ENCODE results near the gene ZNF649.
A peak's percentile ranks its signal among the peaks of the same experiment; 100 is the strongest.
"Not testable (repeated sequence)": the region's sequence is repeated elsewhere in the genome, so short reads cannot be mapped to it uniquely, and the experiment has no call there.

ZNF649 gene

DNA sequence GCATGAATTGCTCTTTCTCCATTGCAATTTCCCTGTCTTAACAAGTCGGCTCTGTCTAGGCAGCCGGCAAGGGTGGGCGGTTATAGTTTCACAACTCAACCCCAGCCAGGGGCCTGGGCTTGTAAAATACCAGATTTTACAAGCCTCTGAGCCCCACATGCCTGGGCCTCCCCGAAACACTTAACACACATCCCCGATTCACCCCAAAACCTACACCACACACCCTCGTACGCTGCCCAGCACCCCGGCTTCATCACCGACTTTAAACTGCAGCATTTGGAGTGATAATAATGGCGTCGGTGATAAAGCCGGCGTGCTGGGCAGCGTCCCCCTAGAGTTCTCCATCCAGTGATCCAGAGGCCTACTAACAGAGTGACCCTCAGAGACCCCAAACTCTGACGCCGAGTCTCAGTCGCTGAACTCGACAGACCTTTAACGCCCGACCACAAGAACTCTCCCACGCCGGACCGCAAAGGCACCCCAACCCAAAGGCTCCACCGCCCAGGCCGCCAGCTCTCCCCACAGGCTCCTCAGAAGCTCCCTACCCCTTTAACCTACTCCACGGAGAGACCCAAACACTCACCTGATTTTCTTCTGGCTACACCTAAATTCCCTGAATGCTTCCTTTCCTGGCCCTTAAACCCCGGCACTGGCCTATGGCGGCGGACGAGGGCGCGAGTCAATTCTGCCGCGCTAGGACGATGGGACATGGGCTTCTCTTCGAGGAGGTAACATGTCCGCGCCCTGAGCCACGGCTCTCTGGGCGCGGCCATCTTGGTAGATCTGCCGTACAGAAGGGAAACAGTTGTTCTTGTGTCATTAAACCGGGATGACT lies at the start of gene ZNF649:
TSS of gene ZNF649 (minus strand) at position 687 of the 835 bp plus-strand sequence. CDS start 4,910 bp downstream, outside the sequence.
- DNase-seq (ENCODE audit: low spot score) = peak; percentile 94

DNA sequence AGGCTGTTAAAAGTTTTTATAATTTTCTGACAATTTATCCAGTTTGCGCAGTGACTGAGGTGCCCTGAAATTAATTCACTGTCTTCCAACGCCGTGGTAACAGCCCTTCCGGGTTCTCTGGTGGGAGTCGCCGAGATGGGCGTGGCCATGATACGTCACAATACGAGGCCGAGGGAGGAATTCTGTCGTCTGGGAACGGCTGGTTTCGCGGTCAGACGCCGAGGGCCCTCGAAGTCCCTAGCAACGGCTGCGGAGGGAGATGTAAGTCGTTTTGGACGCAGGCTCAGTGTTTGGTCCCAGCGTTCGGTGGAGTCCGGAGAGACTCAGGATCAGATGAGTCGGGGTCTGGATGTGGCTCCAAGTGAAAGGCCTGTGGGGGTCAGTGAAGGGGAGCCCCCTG lies 44.2 kb upstream of the ZNF649 start:
- DNase-seq (ENCODE audit: low spot score) = peak; percentile 43

DNA sequence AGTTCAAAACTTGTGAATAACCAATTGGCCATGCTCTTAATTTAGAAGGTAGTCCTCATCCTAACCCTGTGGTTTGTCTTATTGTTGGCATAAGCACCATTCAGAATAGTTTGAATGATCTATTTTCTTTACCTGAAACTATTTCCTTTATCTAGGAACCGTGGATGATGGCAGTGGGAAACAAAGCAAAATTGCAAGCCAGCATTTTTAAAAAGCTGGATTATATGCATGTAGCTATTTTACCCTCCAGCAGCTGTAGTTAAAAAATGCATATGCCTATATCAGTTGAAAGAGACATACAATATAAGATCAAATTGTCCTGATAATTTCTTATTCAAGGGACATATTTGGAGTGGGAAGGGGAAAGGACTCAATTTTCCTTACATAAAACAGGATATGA lies 41.8 kb upstream of the ZNF649 start:
- no peak for DNase-seq (ENCODE audit: low spot score)

DNA sequence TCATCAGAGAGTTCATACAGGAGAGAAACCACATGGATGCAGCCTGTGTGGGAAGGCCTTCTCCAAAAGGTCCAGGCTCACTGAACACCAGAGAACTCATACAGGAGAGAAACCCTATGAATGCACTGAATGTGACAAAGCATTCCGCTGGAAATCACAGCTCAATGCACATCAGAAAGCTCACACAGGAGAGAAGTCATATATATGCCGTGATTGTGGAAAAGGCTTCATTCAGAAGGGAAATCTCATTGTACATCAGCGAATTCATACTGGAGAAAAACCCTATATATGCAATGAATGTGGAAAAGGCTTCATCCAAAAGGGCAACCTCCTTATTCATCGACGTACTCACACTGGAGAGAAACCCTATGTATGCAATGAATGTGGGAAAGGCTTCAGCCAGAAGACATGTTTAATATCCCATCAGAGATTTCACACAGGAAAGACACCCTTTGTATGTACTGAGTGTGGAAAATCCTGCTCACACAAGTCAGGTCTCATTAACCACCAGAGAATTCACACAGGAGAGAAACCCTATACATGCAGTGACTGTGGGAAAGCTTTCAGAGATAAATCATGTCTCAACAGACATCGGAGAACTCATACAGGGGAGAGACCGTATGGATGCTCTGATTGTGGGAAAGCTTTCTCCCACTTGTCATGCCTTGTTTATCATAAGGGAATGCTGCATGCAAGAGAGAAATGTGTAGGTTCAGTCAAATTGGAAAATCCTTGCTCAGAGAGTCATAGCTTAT lies 40.2 kb upstream of the ZNF649 start:
- DNase-seq (ENCODE audit: low spot score) = no peak

DNA sequence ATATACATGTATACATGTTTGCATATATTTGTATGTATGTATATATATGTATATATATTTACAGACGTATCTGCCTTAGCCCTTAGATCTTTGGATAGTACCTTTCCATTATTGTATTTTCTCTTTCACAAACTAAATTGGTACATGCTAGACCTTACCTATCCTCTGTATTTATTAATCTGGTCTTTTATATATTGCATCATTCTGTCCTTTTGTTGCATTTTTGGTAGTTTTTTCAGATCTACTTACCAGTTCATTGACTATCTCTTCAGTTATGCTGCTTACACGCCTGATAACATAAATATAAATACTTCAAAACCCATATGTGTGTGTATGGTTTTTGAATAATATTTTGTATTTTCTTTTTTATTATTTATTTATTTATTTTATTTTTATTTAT lies 34.1 kb upstream of the ZNF649 start:
- no peak for DNase-seq (ENCODE audit: low spot score)

DNA sequence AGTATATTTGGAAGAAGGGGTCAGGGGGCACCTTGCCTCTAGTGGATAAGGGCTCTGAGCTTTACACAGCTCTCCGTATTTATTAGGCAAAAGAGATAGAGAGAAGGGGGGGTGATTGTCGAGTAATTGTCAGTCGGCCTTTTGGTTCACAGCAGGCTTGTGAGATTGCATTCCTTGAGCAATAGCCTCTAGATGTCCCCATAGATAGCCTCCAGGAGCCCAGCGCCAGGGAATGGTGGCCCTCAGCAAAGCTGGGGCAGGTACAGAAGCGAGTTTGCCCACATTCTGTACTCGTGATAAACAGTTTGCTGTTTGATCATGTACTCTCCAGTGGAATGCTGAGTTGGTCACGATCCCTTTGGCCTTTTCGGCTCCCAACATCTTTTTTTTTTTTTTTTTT lies 27.1 kb upstream of the ZNF649 start:
- DNase-seq (ENCODE audit: low spot score) = no peak

DNA sequence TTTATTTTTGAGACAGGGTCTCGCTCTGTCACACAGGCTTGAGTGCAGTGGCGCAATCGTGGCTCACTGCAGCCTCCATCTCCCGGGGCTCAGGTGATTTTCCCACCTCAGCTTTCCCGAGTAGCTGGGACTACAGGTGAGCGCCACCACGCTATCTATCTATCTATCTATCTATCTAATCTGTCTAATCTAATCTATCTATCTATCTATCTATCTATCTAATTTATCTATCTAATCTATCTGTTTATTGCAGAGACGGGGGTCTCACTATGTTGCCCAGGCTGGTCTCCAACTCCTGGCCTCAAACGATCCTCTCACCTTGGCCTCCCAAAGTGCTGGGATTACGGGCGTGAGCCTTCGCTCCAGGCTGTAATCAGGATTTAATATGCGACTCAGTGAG lies 23.0 kb upstream of the ZNF649 start:
- DNase-seq (ENCODE audit: low spot score) = no peak

DNA sequence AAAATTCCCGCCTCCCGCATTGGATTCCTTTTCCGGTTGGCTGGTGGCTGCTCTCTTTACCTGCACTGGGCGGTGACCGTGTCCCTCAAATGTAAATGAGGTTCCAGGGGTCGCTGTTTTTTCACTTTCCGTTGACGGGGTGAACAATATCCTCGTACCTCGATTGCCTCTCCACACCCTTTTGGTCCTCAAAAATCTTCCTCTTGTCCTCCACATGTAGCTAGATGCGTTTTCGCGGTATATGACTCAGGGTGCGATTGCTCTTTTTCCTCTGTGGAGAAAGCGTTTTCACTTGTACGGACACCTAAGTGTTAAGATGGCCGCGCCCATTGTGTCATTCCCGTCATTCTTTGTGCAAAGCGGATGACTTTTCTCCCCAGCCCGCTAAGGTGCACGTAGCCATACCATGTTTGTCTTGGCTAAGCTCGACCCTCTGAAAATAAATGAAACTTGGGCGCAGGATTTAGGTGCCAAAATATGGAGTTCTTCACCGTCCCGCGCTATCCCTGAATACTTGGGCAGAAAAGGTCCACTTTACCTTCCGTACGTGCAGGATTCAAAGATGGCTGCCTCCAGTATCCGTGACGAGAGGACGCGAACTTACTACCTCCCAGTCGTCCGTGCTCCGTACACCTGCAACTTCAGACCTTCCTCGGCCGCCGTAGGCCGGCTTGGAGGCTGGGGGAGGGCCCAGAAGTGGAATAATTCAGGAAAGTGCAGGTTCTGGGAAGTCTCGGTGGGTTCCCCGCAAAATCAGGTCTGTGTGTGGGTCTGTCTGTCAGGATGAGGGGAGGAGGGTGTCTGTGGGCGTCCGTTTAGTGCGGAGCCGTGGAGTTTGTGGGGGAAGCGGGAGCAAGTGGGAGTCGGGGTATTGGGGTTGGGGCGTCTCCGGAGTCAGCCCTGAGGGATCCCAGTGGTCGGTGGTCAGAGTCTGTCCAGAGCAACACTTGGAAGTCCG lies 22.2 kb upstream of the ZNF649 start, which contains the start of gene ZNF613:
TSS of gene ZNF613 (plus strand) at position 689 of the 958 bp plus-strand sequence. CDS start 8,749 bp downstream, outside the sequence.
- peak; percentile 90 for DNase-seq (ENCODE audit: low spot score)

DNA sequence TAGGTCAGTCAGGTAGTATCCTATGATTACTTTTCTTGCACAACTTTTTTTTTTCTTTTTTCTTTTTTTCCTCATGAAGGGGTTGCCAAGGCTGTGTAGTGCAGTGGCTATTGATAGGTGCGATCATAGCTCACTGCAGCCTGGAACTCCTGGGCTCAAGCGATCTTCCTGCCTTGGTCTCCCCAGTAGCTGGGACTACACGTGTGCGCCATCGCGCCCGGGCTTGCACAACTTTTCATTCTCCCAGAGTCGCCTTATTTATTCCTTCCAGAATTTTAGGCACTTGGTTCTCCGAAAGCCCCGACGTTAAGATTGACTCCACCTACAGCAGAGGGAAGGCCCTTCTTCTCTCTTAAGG lies 21.6 kb upstream of the ZNF649 start:
- DNase-seq (ENCODE audit: low spot score) = no peak

DNA sequence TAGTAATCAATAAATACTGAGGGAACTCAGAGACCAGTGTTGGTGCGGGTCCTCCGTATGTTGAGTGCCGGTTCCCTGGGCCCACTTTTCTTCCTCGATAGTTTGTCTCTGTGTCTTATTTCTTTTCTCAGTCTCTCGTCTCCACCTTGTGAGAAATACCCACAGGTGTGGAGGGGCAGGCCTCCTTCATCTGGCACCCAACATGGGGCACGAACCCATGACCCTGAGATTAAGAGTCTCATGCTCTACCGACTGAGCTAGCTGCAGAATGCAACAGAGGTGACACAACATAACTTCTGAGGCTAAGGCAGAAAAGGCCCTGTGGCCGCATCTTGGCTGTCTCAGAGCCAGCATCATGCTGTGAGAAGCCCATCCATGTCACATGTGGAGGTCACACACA lies 17.1 kb upstream of the ZNF649 start:
- DNase-seq (ENCODE audit: low spot score) = no peak

DNA sequence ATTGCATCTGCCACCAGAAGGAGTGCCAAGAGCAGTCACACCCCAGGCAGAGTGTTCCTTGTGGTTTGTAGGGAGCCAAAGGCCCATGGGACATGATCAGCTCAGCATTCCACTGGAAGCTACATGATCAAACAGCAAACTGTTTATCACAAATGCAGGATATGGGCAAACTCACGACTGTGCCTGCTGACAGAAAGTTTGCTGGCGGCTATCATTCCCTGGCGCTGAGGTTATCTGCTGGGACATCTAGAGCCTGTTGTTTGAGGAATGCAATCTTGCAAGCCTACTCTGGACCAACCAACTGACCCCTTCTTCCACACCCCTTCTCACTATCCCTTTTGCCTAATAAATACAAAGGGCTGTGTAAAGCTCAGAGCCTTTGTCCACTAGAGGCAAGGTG lies 14.8 kb upstream of the ZNF649 start:
- DNase-seq (ENCODE audit: low spot score) = no peak

DNA sequence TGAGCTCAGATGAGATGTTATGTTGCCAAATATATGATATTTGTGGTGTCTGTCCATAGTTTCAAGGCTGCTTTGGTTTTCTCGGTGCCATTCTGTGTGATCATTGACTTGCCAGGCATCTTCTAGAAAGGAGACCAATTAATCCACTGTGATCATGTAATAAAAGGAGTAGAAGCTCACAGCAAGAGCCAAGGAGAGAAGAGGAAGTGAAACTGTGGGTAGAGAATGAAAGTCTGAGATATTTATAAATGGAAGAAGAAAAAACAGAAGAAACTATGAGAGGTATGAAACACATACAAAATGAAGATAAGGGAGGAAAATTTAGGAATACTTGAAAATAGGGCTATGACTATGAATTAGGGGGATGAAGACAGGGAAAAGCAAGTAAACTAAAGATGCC lies 11.3 kb upstream of the ZNF649 start:
- no peak for DNase-seq (ENCODE audit: low spot score)

DNA sequence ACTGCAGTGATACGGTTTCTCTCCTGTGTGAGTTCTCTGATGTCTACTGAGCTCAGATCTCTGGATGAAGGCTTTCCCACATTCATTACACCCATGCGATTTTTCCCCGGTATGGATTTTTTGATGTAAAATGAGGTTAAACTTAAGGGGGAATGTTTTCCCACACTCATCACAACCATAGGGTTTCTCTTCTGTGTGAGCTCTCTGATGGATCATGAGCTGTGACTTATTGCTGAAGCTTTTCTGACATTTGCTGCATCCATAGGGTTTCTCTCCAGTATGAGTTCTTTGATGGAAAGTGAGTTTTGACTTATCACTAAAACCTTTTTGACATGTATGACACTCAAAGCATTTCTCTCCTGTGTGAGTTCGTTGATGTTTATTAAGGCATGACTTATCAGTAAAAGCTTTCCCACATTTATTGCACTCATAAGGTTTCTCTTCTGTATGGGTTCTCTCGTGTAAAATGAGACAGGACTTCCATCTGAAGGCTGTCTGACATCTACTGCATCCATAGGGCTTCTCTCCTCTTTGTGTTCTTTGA lies 10.6 kb upstream of the ZNF649 start:
- DNase-seq (ENCODE audit: low spot score) = no peak

DNA sequence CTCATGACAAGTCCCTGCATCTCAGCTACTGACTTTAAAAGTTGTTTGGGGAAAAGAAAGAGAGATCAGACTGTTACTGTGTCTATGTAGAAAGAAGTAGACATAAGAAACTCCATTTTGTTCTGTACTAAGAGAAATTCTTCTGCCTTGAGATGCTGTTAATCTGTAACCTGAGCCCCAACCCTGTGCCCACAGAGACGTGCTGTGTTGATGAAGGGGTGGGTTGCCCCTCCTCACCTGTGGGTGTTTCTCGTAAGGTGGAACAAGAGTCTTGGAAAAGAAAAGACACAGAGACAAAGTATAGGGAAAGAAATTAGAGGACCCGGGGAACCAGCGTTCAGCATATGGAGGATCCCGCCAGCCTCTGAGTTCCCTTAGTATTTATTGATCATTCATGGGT lies 3.2 kb upstream of the ZNF649 start:
- DNase-seq (ENCODE audit: low spot score) = not testable (repeated sequence)

DNA sequence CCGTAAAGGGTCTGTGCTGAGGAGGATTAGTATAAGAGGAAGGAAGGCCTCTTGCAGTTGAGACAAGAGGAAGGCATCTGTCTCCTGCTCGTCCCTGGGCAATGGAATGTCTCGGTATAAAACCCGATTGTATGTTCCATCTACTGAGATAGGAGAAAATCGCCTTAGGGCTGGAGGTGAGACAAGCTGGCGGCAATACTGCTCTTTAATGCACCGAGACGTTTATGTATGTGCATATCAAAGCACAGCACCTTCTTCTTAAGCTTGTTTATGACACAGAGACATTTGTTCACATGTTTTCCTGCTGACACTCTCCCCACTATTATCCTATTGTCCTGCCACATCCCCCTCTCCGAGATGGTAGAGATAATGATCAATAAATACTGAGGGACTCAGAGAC lies 1.3 kb upstream of the ZNF649 start:
- DNase-seq (ENCODE audit: low spot score) = not testable (repeated sequence)

DNA sequence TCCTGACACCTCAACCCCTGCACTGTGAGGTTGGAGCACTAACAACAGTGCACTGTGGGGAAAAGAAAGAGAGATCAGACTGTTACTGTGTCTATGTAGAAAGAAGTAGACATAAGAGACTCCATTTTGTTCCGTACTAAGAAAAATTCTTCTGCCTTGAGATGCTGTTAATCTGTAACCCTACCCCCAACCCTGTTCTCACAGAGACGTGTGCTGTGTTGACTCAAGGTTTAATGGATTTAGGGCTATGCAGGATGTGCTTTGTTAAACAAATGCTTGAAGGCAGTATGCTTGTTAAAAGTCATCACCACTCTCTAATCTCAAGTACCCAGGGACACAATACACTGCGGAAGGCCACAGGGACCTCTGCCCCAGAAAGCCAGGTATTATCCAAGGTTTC lies 822 bp upstream of the ZNF649 start:
- DNase-seq (ENCODE audit: low spot score) = not testable (repeated sequence)

DNA sequence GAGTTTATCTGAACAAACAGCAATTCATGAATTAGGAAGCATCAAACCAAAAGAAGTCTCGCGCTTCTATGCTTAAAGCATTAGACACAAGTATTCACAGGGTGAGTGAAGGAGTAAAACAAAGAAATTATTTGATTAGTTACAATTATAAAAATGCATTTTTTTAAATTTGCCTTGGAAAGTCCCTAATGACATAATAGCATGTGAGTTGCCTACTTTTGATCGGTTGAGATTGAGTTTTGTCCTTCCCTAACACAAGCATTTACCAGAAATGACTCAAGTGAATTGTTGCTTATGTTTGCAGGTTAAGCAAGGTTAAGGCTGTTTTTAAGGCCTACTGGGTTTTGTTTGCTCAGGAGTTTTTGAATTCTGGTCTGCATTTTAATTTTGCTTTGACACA lies 389 bp upstream of the ZNF649 start:
- no peak for DNase-seq (ENCODE audit: low spot score)

DNA sequence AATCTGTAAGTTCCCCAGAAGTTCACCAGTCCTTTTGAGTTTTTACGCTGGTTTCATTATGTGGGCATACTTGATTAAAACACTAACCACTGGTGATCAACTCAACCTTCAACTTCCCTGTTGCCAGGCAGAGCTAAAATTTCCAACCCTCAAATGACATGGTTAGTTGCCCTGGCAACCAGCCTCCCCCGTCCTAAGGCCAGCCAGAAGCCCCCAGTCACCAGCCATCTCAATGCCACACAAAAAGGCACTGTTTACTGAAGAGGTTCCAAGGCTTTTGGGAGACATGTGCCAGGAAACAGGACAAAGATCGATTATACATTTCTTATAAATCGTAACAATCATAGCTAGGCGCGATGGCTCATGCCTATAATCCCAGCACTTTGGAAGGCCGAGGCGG lies 1.6 kb downstream of the ZNF649 start:
- no peak for DNase-seq (ENCODE audit: low spot score)

DNA sequence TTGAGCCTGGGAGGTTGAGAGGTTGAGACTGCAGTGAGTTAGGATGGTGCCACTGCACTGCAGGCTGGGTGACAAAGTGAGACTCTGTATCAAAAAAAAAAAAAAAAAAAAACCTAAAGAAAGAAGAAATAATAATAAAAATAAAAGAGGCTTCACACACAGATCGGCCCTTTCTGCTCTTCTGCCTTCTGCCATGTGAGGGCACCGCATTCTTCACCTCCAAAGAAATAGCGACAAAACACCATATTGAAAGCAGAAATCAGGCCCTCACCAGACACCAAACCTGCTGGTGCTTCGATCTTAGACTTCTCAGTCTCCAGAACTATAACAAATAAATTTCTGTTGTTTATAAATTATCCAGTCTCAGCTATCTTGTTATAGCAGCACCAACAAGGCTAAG lies 3.0 kb downstream of the ZNF649 start:
- DNase-seq (ENCODE audit: low spot score) = no peak

DNA sequence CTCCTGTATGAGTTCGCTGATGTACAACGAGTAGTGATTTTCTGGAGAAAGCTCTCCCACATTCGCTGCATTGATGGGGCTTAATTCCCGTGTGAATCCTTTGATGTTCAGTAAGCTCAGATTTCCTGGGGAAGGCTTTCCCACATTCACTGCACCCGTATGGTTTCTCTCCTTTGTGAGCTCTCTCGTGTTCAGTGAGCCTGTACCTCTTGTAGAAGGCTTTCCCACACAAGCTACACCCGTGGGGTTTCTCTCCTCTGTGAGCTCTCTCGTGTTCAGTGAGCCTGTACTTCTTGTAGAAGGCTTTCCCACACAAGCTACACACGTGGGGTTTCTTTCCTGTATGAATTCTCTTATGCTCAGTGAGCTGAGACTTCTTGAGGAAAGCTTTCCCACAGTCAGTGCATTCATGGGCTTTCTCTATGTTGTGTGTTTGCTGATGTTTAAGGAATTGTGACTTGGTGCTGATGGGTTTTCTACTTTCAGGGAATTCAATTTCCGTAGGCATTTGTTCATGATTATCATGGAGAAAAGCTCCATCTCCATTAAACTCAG lies 13.5 kb downstream of the ZNF649 start:
- no peak for DNase-seq (ENCODE audit: low spot score)

DNA sequence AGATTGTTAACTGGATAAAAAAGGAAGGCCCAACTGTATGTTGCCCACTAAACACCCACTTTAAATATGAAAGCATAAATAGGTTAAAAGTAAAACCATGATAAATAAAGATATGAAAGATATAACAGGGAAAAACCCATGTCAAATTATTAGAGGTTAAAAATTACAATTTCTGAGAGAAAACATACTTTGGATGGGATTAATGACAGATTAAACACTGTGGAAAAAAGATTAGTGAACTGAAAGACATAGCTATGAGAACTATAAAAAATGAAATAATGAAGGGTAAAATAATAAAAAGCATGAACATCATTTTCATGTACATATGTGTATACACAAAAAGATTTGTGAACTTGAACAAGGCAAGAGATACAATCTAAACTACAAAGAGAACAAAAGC lies 14.9 kb downstream of the ZNF649 start:
- no peak for DNase-seq (ENCODE audit: low spot score)

Measured in AG08395 (cell line).